ENCODE results near the gene MAPK10. TPM values are rescaled to one million over a fixed set of nuclear protein-coding genes. Genes with fewer than 3 reads are reported as not detected.

MAPK10 gene
- total RNA-seq, 1 experiment from 2014 or later: 0.79 TPM

DNA sequence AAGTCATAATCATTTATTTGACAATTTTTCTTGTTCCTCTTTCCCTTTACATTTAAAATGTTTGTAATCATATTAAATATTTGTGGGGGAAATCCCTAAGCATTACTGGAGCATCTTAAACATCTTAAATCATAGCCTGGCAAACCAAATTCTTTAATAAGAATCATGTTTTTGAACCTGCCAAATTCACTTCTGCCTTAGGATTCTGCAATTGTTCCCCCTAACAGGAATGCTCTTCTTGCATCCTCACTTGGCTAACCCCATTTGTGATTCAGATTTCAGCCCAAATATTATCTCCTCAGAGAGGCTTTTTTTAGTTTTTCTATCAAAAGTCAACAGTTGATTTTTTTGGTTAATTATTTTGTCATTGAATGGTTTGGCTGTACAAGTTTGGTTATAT, 241.1 kb downstream of the MAPK10 start:
- Histone ChIP-seq H3K27me3 (replicated peaks; ENCODE audit: control insufficient read depth, insufficient read depth, low read length) (no peaks in the 10 kb centered on the region), H3K9me3 (no peaks in the 10 kb centered on the region), H3K4me3 (ENCODE audit: low read depth, low read length) (no peak overlapping the region), H3K36me3 (ENCODE audit: control insufficient read depth, insufficient read depth, low read length) (no peaks in the 10 kb centered on the region), H3K4me1 (no peaks in the 10 kb centered on the region)
- Mint-ChIP-seq H3K36me3 (ENCODE audit: insufficient read depth, unreplicated experiment) (no peaks in the 10 kb centered on the region), H3K27ac (ENCODE audit: unreplicated experiment) (no peak overlapping the region), H3K9me3 (ENCODE audit: unreplicated experiment) (no peaks in the 10 kb centered on the region), H3K4me3 (ENCODE audit: unreplicated experiment) (no peak overlapping the region), H3K27me3 (ENCODE audit: insufficient read depth, unreplicated experiment) (no peaks in the 10 kb centered on the region), H3K4me1 (ENCODE audit: low read depth, unreplicated experiment) (no peaks in the 10 kb centered on the region)
- ChIA-PET POLR2A (no interaction called here), CTCF (no interaction called here)
- BruUV-seq (replicated peaks): no TSS peak
- TF ChIP-seq, protein P1, sequence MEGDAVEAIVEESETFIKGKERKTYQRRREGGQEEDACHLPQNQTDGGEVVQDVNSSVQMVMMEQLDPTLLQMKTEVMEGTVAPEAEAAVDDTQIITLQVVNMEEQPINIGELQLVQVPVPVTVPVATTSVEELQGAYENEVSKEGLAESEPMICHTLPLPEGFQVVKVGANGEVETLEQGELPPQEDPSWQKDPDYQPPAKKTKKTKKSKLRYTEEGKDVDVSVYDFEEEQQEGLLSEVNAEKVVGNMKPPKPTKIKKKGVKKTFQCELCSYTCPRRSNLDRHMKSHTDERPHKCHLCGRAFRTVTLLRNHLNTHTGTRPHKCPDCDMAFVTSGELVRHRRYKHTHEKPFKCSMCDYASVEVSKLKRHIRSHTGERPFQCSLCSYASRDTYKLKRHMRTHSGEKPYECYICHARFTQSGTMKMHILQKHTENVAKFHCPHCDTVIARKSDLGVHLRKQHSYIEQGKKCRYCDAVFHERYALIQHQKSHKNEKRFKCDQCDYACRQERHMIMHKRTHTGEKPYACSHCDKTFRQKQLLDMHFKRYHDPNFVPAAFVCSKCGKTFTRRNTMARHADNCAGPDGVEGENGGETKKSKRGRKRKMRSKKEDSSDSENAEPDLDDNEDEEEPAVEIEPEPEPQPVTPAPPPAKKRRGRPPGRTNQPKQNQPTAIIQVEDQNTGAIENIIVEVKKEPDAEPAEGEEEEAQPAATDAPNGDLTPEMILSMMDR (IDR thresholded peaks at IDR 0.05; ENCODE audit: insufficient read depth in 1 of 2, low read depth in 1 of 2, low read length in 1 of 2, severe bottlenecking in 1 of 2, unreplicated experiment in 1 of 2): no peak
- intact Hi-C loops (cut with micrococcal nuclease; ENCODE audit: unreplicated experiment): no loop called here
- DNase-seq: no peak

DNA sequence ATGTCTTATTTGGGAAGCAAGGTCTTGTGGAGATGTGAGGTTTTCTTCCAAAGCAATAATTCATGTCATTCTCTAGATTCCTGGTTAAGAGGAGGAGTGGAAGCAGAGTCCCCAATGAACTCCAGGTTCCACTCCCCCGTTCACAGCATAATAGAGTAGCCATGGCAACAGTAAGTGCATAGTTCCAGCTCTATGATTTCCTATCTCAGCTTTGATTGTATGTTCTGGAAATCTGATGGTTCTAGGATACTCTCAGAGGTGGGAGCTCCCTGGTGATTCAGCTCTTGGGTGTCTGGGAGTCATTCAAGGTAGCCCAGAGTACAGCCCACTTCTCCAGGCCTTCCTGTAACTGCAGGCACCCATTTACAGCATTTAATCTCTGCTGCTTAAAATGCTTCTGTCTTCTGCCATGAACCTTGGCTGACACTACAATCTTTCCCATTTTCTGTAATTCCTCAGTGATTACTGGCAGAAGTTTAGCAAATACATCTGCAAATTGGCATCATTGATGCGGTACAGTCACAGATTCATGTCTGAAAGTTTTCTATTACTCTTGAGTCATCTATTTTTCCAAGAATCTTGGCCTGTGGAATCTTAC, 242.0 kb downstream of the MAPK10 start:
- no TSS peak for BruUV-seq (replicated peaks)
- no peaks in the 10 kb centered on the region for H3K4me1 Mint-ChIP-seq (ENCODE audit: low read depth, unreplicated experiment)
- H3K9me3 ChIP-seq: no peaks in the 10 kb centered on the region
- no peak overlapping the region for H3K4me3 ChIP-seq (ENCODE audit: low read depth, low read length)
- H3K27me3 Mint-ChIP-seq (ENCODE audit: insufficient read depth, unreplicated experiment): no peaks in the 10 kb centered on the region
- H3K36me3 Mint-ChIP-seq (ENCODE audit: insufficient read depth, unreplicated experiment): no peaks in the 10 kb centered on the region
- DNase-seq: no peak
- no peaks in the 10 kb centered on the region for H3K36me3 ChIP-seq (ENCODE audit: control insufficient read depth, insufficient read depth, low read length)
- CTCF ChIA-PET: no interaction called here
- H3K9me3 Mint-ChIP-seq (ENCODE audit: unreplicated experiment): no peaks in the 10 kb centered on the region
- H3K4me1 ChIP-seq: no peaks in the 10 kb centered on the region
- no peak overlapping the region for H3K4me3 Mint-ChIP-seq (ENCODE audit: unreplicated experiment)
- TF ChIP-seq, protein P1 (IDR thresholded peaks at IDR 0.05; ENCODE audit: insufficient read depth in 1 of 2, low read depth in 1 of 2, low read length in 1 of 2, severe bottlenecking in 1 of 2, unreplicated experiment in 1 of 2): no peak
- intact Hi-C loops (cut with micrococcal nuclease; ENCODE audit: unreplicated experiment): no loop called here
- POLR2A ChIA-PET: no interaction called here
- H3K27me3 ChIP-seq (replicated peaks; ENCODE audit: control insufficient read depth, insufficient read depth, low read length): no peaks in the 10 kb centered on the region
- no peak overlapping the region for H3K27ac Mint-ChIP-seq (ENCODE audit: unreplicated experiment)

DNA sequence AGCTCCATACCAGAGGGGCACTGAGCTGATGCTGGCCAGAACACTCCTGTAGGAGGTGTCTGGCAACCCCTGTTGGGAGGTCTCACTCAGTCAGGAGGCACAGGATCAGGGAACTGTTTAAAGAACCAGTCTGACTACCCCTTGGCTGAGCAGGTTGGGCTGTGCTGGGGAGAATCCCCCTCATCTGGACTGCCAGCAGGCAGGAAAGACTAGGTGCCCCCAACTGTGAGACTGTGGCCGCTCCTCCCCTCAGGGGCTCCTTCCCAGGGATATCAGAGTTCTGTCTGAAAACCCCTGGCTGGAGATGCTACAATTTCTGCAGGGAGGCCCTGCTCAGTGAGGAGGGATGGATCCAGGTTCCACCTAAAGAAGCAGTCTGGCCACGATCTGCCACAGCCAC, 245.3 kb downstream of the MAPK10 start:
- TF ChIP-seq, protein P1 (IDR thresholded peaks at IDR 0.05; ENCODE audit: insufficient read depth in 1 of 2, low read depth in 1 of 2, low read length in 1 of 2, severe bottlenecking in 1 of 2, unreplicated experiment in 1 of 2): no peak
- intact Hi-C loops (cut with micrococcal nuclease; ENCODE audit: unreplicated experiment): no loop called here
- H3K36me3 ChIP-seq (ENCODE audit: control insufficient read depth, insufficient read depth, low read length): no peaks in the 10 kb centered on the region
- no peaks in the 10 kb centered on the region for H3K36me3 Mint-ChIP-seq (ENCODE audit: insufficient read depth, unreplicated experiment)
- no peaks in the 10 kb centered on the region for H3K27me3 Mint-ChIP-seq (ENCODE audit: insufficient read depth, unreplicated experiment)
- no peaks in the 10 kb centered on the region for H3K9me3 ChIP-seq
- H3K4me1 ChIP-seq: no peaks in the 10 kb centered on the region
- H3K4me1 Mint-ChIP-seq (ENCODE audit: low read depth, unreplicated experiment): no peaks in the 10 kb centered on the region
- no peak for DNase-seq
- ChIA-PET POLR2A (no interaction called here), CTCF (no interaction called here)
- no peaks in the 10 kb centered on the region for H3K9me3 Mint-ChIP-seq (ENCODE audit: unreplicated experiment)
- no TSS peak for BruUV-seq (replicated peaks)
- no peak overlapping the region for H3K4me3 Mint-ChIP-seq (ENCODE audit: unreplicated experiment)
- no peak overlapping the region for H3K27ac Mint-ChIP-seq (ENCODE audit: unreplicated experiment)
- H3K4me3 ChIP-seq (ENCODE audit: low read depth, low read length): no peak overlapping the region
- H3K27me3 ChIP-seq (replicated peaks; ENCODE audit: control insufficient read depth, insufficient read depth, low read length): no peaks in the 10 kb centered on the region
